ENCODE results near the gene CLASRP.

Gene CLASRP

GRCh38 chr19:45097776-45098520 is 59.1 kb downstream of the CLASRP start:
- Histone ChIP-seq H3K4me1 (ENCODE audit: control insufficient read depth, insufficient read depth, low read length) (peaks cover 54% of the 10 kb centered on the region), H3K9ac (ENCODE audit: low read length) (peak overlapping the region; percentile 20), H3K27me3 (ENCODE audit: control insufficient read depth, insufficient read depth, low read length) (no peaks in the 10 kb centered on the region), H3K9me3 (ENCODE audit: control insufficient read depth, insufficient read depth, low read depth, low read length) (no peaks in the 10 kb centered on the region), H3K4me3 (ENCODE audit: low read depth, low read length) (no peak overlapping the region; the same call in 1 of the 2 replicates), H3K27ac (ENCODE audit: low read depth, low read length) (no peak overlapping the region), H3K36me3 (ENCODE audit: control insufficient read depth, insufficient read depth, low read length) (peaks cover 5% of the 10 kb centered on the region; the same call in 1 of the 2 replicates)

- Histone ChIP-seq H3K27ac (ENCODE audit: low read depth, low read length) (no peak overlapping the region), H3K9ac (ENCODE audit: low read length) (peak overlapping the region; percentile 13), H3K4me3 (ENCODE audit: low read depth, low read length) (no peak overlapping the region), H3K4me1 (ENCODE audit: control insufficient read depth, insufficient read depth, low read length) (peaks cover 61% of the 10 kb centered on the region), H3K9me3 (ENCODE audit: control insufficient read depth, insufficient read depth, low read depth, low read length) (no peaks in the 10 kb centered on the region), H3K36me3 (ENCODE audit: control insufficient read depth, insufficient read depth, low read length) (peaks cover 5% of the 10 kb centered on the region; the same call in 1 of the 2 replicates), H3K27me3 (ENCODE audit: control insufficient read depth, insufficient read depth, low read length) (no peaks in the 10 kb centered on the region)
These were observed 59.9 kb downstream of the CLASRP start for GRCh38 chr19:45098521-45099466.

- peaks cover 64% of the 10 kb centered on the region for H3K4me1 ChIP-seq (ENCODE audit: control insufficient read depth, insufficient read depth, low read length)
- no peaks in the 10 kb centered on the region for H3K9me3 ChIP-seq (ENCODE audit: control insufficient read depth, insufficient read depth, low read depth, low read length)
- no peak overlapping the region for H3K27ac ChIP-seq (ENCODE audit: low read depth, low read length)
- H3K4me3 ChIP-seq (ENCODE audit: low read depth, low read length): no peak overlapping the region
- peaks cover 5% of the 10 kb centered on the region; the same call in 1 of the 2 replicates for H3K36me3 ChIP-seq (ENCODE audit: control insufficient read depth, insufficient read depth, low read length)
- H3K9ac ChIP-seq (ENCODE audit: low read length): peak overlapping the region; percentile 13
- H3K27me3 ChIP-seq (ENCODE audit: control insufficient read depth, insufficient read depth, low read length): no peaks in the 10 kb centered on the region
These were observed 60.8 kb downstream of the CLASRP start for GRCh38 chr19:45099467-45100191.

- no peak overlapping the region for H3K4me3 ChIP-seq (ENCODE audit: low read depth, low read length)
- H3K36me3 ChIP-seq (ENCODE audit: control insufficient read depth, insufficient read depth, low read length): peaks cover 5% of the 10 kb centered on the region; the same call in 1 of the 2 replicates
- H3K9me3 ChIP-seq (ENCODE audit: control insufficient read depth, insufficient read depth, low read depth, low read length): no peaks in the 10 kb centered on the region
- H3K9ac ChIP-seq (ENCODE audit: low read length): no peak overlapping the region
- H3K4me1 ChIP-seq (ENCODE audit: control insufficient read depth, insufficient read depth, low read length): peaks cover 64% of the 10 kb centered on the region
- no peak overlapping the region for H3K27ac ChIP-seq (ENCODE audit: low read depth, low read length)
- no peaks in the 10 kb centered on the region for H3K27me3 ChIP-seq (ENCODE audit: control insufficient read depth, insufficient read depth, low read length)
These were observed 61.4 kb downstream of the CLASRP start for GRCh38 chr19:45100201-45100600.

- peaks cover 64% of the 10 kb centered on the region for H3K4me1 ChIP-seq (ENCODE audit: control insufficient read depth, insufficient read depth, low read length)
- no peak overlapping the region for H3K4me3 ChIP-seq (ENCODE audit: low read depth, low read length)
- H3K36me3 ChIP-seq (ENCODE audit: control insufficient read depth, insufficient read depth, low read length): peaks cover 5% of the 10 kb centered on the region; the same call in 1 of the 2 replicates
- H3K9me3 ChIP-seq (ENCODE audit: control insufficient read depth, insufficient read depth, low read depth, low read length): no peaks in the 10 kb centered on the region
- no peaks in the 10 kb centered on the region for H3K27me3 ChIP-seq (ENCODE audit: control insufficient read depth, insufficient read depth, low read length)
- no peak overlapping the region for H3K9ac ChIP-seq (ENCODE audit: low read length)
- no peak overlapping the region for H3K27ac ChIP-seq (ENCODE audit: low read depth, low read length)
These were observed 62.0 kb downstream of the CLASRP start for GRCh38 chr19:45100846-45101252.

GRCh38 chr19:45101806-45102205 is 63.0 kb downstream of the CLASRP start:
- Histone ChIP-seq H3K36me3 (ENCODE audit: control insufficient read depth, insufficient read depth, low read length) (peaks cover 5% of the 10 kb centered on the region; the same call in 1 of the 2 replicates), H3K27ac (ENCODE audit: low read depth, low read length) (no peak overlapping the region), H3K4me1 (ENCODE audit: control insufficient read depth, insufficient read depth, low read length) (peaks cover 61% of the 10 kb centered on the region), H3K4me3 (ENCODE audit: low read depth, low read length) (no peak overlapping the region), H3K9me3 (ENCODE audit: control insufficient read depth, insufficient read depth, low read depth, low read length) (no peaks in the 10 kb centered on the region), H3K27me3 (ENCODE audit: control insufficient read depth, insufficient read depth, low read length) (no peaks in the 10 kb centered on the region), H3K9ac (ENCODE audit: low read length) (no peak overlapping the region)

- Histone ChIP-seq H3K9me3 (ENCODE audit: control insufficient read depth, insufficient read depth, low read depth, low read length) (no peaks in the 10 kb centered on the region), H3K4me3 (ENCODE audit: low read depth, low read length) (no peak overlapping the region; the same call in 1 of the 2 replicates), H3K4me1 (ENCODE audit: control insufficient read depth, insufficient read depth, low read length) (peaks cover 56% of the 10 kb centered on the region), H3K36me3 (ENCODE audit: control insufficient read depth, insufficient read depth, low read length) (peaks cover 5% of the 10 kb centered on the region; the same call in 1 of the 2 replicates), H3K27me3 (ENCODE audit: control insufficient read depth, insufficient read depth, low read length) (no peaks in the 10 kb centered on the region), H3K9ac (ENCODE audit: low read length) (no peak overlapping the region), H3K27ac (ENCODE audit: low read depth, low read length) (no peak overlapping the region)
These were observed 63.6 kb downstream of the CLASRP start for GRCh38 chr19:45102481-45102880.

- Histone ChIP-seq H3K9ac (ENCODE audit: low read length) (no peak overlapping the region), H3K27me3 (ENCODE audit: control insufficient read depth, insufficient read depth, low read length) (no peaks in the 10 kb centered on the region), H3K36me3 (ENCODE audit: control insufficient read depth, insufficient read depth, low read length) (peaks cover 5% of the 10 kb centered on the region; the same call in 1 of the 2 replicates), H3K9me3 (ENCODE audit: control insufficient read depth, insufficient read depth, low read depth, low read length) (no peaks in the 10 kb centered on the region), H3K4me1 (ENCODE audit: control insufficient read depth, insufficient read depth, low read length) (peaks cover 49% of the 10 kb centered on the region), H3K4me3 (ENCODE audit: low read depth, low read length) (peak overlapping the region; percentile 16; the same call in 1 of the 2 replicates), H3K27ac (ENCODE audit: low read depth, low read length) (no peak overlapping the region)
These were observed 64.3 kb downstream of the CLASRP start for GRCh38 chr19:45103156-45103507.

GRCh38 chr19:45103508-45104319 is 64.9 kb downstream of the CLASRP start:
- Histone ChIP-seq H3K27ac (ENCODE audit: low read depth, low read length) (no peak overlapping the region), H3K27me3 (ENCODE audit: control insufficient read depth, insufficient read depth, low read length) (no peaks in the 10 kb centered on the region), H3K9me3 (ENCODE audit: control insufficient read depth, insufficient read depth, low read depth, low read length) (no peaks in the 10 kb centered on the region), H3K4me1 (ENCODE audit: control insufficient read depth, insufficient read depth, low read length) (peaks cover 43% of the 10 kb centered on the region), H3K9ac (ENCODE audit: low read length) (no peak overlapping the region), H3K36me3 (ENCODE audit: control insufficient read depth, insufficient read depth, low read length) (peaks cover 5% of the 10 kb centered on the region; the same call in 1 of the 2 replicates), H3K4me3 (ENCODE audit: low read depth, low read length) (peak overlapping the region; percentile 16; the same call in 1 of the 2 replicates)
